ENCODE measurements around the gene NEUROD1.

NEUROD1 gene

GRCh38 chr2:181678861-181679543, 1.3 kb downstream of the NEUROD1 start:
- no peak overlapping the region for H2AFZ ChIP-seq (ENCODE audit: low read length, unreplicated experiment)
- H3K27me3 ChIP-seq (ENCODE audit: insufficient read depth, low read length) = peaks cover 96% of the 10 kb centered on the region
- H3K4me3 ChIP-seq (ENCODE audit: low read depth, low read length) = no peak overlapping the region
- H3K4me1 ChIP-seq (ENCODE audit: control insufficient read depth, insufficient read depth, low read length, unreplicated experiment) = peaks cover 3% of the 10 kb centered on the region
- H3K27ac ChIP-seq (ENCODE audit: low read depth, low read length) = no peak overlapping the region
- H3K79me2 ChIP-seq (ENCODE audit: control insufficient read depth, insufficient read depth, low read length, unreplicated experiment) = no peaks in the 10 kb centered on the region
- no peaks in the 10 kb centered on the region for H3K36me3 ChIP-seq (ENCODE audit: insufficient read depth, low read length)

DNA sequence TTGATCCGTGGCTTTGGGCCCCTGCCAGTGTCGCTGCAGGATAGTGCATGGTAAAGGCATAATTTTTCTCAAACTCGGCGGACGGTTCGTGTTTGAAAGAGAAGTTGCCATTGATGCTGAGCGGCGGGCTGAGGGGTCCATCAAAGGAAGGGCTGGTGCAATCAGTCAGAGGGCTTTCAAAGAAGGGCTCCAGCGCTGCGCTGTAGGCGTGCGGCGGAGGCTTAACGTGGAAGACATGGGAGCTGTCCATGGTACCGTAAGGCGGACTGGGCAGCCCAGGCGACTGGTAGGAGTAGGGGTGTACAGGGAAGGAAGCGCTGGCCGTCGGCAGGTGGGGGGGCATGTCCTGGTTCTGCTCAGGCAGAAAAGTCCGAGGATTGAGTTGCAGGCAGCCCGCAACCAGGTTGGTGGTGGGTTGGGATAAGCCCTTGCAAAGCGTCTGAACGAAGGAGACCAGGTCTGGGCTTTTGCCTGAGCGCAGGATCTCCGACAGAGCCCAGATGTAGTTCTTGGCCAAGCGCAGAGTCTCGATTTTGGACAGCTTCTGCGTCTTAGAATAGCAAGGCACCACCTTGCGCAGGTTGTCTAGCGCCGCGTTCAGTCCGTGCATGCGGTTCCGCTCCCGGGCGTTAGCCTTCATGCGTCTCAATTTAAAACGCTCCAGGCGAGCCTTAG, 2.3 kb downstream of the NEUROD1 start:
- Histone ChIP-seq H3K36me3 (ENCODE audit: insufficient read depth, low read length) (no peaks in the 10 kb centered on the region), H3K4me1 (ENCODE audit: control insufficient read depth, insufficient read depth, low read length, unreplicated experiment) (peaks cover 3% of the 10 kb centered on the region), H3K4me3 (ENCODE audit: low read depth, low read length) (no peak overlapping the region), H2AFZ (ENCODE audit: low read length, unreplicated experiment) (no peak overlapping the region), H3K79me2 (ENCODE audit: control insufficient read depth, insufficient read depth, low read length, unreplicated experiment) (no peaks in the 10 kb centered on the region), H3K27me3 (ENCODE audit: insufficient read depth, low read length) (peaks cover 96% of the 10 kb centered on the region), H3K27ac (ENCODE audit: low read depth, low read length) (no peak overlapping the region)

GRCh38 chr2:181675254-181675653, 5.1 kb downstream of the NEUROD1 start:
- Histone ChIP-seq H3K4me1 (ENCODE audit: control insufficient read depth, insufficient read depth, low read length, unreplicated experiment) (no peaks in the 10 kb centered on the region), H3K27me3 (ENCODE audit: insufficient read depth, low read length) (peaks cover 92% of the 10 kb centered on the region), H3K27ac (ENCODE audit: low read depth, low read length) (no peak overlapping the region), H3K36me3 (ENCODE audit: insufficient read depth, low read length) (no peaks in the 10 kb centered on the region), H3K79me2 (ENCODE audit: control insufficient read depth, insufficient read depth, low read length, unreplicated experiment) (no peaks in the 10 kb centered on the region), H3K4me3 (ENCODE audit: low read depth, low read length) (no peak overlapping the region), H2AFZ (ENCODE audit: low read length, unreplicated experiment) (no peak overlapping the region)

DNA sequence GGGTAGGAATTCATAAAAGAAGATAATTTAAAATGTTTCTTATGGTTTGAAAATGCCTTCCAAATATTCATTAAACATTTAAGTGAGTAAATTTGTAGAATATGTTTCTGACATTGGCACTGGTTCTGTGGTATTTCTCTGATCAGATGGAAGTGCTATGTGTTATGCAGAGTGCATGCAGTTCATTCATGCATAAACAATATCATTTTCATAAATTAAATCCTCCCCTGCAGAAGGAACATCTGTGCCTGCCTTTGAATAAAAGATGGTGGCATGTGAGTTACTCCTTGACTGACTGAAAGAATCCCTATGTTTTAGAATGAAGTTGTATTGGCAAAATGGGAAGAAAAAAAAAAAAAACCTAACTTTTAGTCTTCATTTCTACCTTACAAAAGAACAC, 5.9 kb downstream of the NEUROD1 start:
- Histone ChIP-seq H3K4me3 (ENCODE audit: low read depth, low read length) (no peak overlapping the region), H2AFZ (ENCODE audit: low read length, unreplicated experiment) (no peak overlapping the region), H3K36me3 (ENCODE audit: insufficient read depth, low read length) (no peaks in the 10 kb centered on the region), H3K27me3 (ENCODE audit: insufficient read depth, low read length) (peaks cover 92% of the 10 kb centered on the region), H3K79me2 (ENCODE audit: control insufficient read depth, insufficient read depth, low read length, unreplicated experiment) (no peaks in the 10 kb centered on the region), H3K4me1 (ENCODE audit: control insufficient read depth, insufficient read depth, low read length, unreplicated experiment) (no peaks in the 10 kb centered on the region), H3K27ac (ENCODE audit: low read depth, low read length) (no peak overlapping the region)

DNA sequence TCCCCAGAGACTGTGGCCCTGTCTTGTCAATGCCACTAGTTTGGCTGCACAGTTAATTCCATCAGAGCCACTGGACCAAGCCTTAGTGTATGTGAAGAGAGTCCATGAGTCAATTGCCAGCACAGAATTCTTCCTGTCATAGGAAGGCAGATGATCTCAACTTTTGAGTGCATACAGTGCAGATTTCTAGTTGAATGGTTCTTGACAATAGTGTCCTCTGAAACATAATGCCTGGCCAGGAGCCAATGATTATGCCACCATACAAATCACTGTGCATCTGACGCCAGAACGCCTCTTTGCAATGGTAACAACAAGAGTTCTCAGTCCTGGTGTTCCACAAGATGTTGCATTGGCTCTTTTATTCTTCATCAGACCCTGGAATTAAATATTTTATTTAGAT, 7.1 kb downstream of the NEUROD1 start:
- no peak overlapping the region for H2AFZ ChIP-seq (ENCODE audit: low read length, unreplicated experiment)

DNA sequence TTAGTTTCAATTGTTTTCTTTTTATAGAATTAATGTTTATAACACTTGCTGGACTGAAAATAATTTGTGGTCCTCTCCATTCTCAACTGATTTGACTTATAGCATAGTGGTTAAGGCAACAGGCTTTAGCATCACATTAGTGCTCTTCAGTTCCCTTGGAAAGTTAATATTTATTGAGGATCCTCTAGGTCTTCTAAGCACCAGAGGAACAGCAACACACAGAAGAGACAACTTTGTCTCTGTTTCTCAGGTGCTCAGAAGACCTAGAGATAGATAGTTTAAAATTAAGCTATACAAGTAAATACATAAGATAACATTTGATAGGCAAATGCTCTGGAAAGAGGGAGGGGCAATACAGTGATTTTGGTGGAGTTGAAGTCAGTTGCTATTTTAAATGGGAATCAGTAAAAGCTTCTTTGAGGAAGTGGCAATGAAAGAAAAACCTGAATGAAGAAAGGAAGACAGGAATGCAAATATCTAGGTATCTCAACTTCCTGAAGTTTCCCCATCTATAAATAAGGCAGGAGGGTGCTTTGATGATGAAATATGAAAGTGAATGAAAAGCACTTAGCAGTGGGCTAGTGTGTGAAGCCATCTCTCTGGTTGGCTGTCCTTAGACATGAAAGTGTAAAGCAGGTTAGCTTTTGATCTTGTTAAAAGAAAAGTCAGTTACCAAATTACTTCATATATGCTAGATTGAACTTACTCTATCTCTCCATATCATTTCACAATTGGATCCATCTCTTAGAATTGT, 7.9 kb downstream of the NEUROD1 start:
- Histone ChIP-seq H3K4me1 (ENCODE audit: control insufficient read depth, insufficient read depth, low read length, unreplicated experiment) (no peaks in the 10 kb centered on the region), H3K27ac (ENCODE audit: low read depth, low read length) (no peak overlapping the region), H3K27me3 (ENCODE audit: insufficient read depth, low read length) (peaks cover 91% of the 10 kb centered on the region), H3K4me3 (ENCODE audit: low read depth, low read length) (no peak overlapping the region), H3K36me3 (ENCODE audit: insufficient read depth, low read length) (no peaks in the 10 kb centered on the region), H2AFZ (ENCODE audit: low read length, unreplicated experiment) (no peak overlapping the region), H3K79me2 (ENCODE audit: control insufficient read depth, insufficient read depth, low read length, unreplicated experiment) (no peaks in the 10 kb centered on the region)

More for the DNA sequence above, 7.1 kb downstream of the NEUROD1 start:
- Histone ChIP-seq H3K4me3 (ENCODE audit: low read depth, low read length) (no peak overlapping the region), H3K36me3 (ENCODE audit: insufficient read depth, low read length) (no peaks in the 10 kb centered on the region), H3K4me1 (ENCODE audit: control insufficient read depth, insufficient read depth, low read length, unreplicated experiment) (no peaks in the 10 kb centered on the region), H3K27me3 (ENCODE audit: insufficient read depth, low read length) (peaks cover 92% of the 10 kb centered on the region), H3K27ac (ENCODE audit: low read depth, low read length) (no peak overlapping the region), H3K79me2 (ENCODE audit: control insufficient read depth, insufficient read depth, low read length, unreplicated experiment) (no peaks in the 10 kb centered on the region)

- peaks cover 95% of the 10 kb centered on the region for H3K27me3 ChIP-seq (ENCODE audit: insufficient read depth, low read length)
- H3K4me3 ChIP-seq (ENCODE audit: low read depth, low read length) = no peak overlapping the region
These were observed 9.7 kb downstream of the NEUROD1 start for GRCh38 chr2:181670632-181671031.

GRCh38 chr2:181667234-181667633, 13.1 kb downstream of the NEUROD1 start:
- H3K36me3 ChIP-seq (ENCODE audit: insufficient read depth, low read length) = no peaks in the 10 kb centered on the region
- peaks cover 73% of the 10 kb centered on the region for H3K27me3 ChIP-seq (ENCODE audit: insufficient read depth, low read length)
- no peak overlapping the region for H3K4me3 ChIP-seq (ENCODE audit: low read depth, low read length)
- H3K79me2 ChIP-seq (ENCODE audit: control insufficient read depth, insufficient read depth, low read length, unreplicated experiment) = no peaks in the 10 kb centered on the region
- no peak overlapping the region for H3K27ac ChIP-seq (ENCODE audit: low read depth, low read length)
- H2AFZ ChIP-seq (ENCODE audit: low read length, unreplicated experiment) = no peak overlapping the region
- H3K4me1 ChIP-seq (ENCODE audit: control insufficient read depth, insufficient read depth, low read length, unreplicated experiment) = no peaks in the 10 kb centered on the region

More at GRCh38 chr2:181670632-181671031, 9.7 kb downstream of the NEUROD1 start:
- H3K36me3 ChIP-seq (ENCODE audit: insufficient read depth, low read length) = no peaks in the 10 kb centered on the region
- no peaks in the 10 kb centered on the region for H3K79me2 ChIP-seq (ENCODE audit: control insufficient read depth, insufficient read depth, low read length, unreplicated experiment)
- H3K4me1 ChIP-seq (ENCODE audit: control insufficient read depth, insufficient read depth, low read length, unreplicated experiment) = no peaks in the 10 kb centered on the region
- H3K27ac ChIP-seq (ENCODE audit: low read depth, low read length) = no peak overlapping the region
- no peak overlapping the region for H2AFZ ChIP-seq (ENCODE audit: low read length, unreplicated experiment)

GRCh38 chr2:181662287-181662686, 18.0 kb downstream of the NEUROD1 start:
- no peaks in the 10 kb centered on the region for H3K36me3 ChIP-seq (ENCODE audit: insufficient read depth, low read length)
- H3K27ac ChIP-seq (ENCODE audit: low read depth, low read length) = no peak overlapping the region
- no peak overlapping the region for H3K4me3 ChIP-seq (ENCODE audit: low read depth, low read length)
- no peak overlapping the region for H2AFZ ChIP-seq (ENCODE audit: low read length, unreplicated experiment)
- H3K4me1 ChIP-seq (ENCODE audit: control insufficient read depth, insufficient read depth, low read length, unreplicated experiment) = no peaks in the 10 kb centered on the region
- peaks cover 70% of the 10 kb centered on the region for H3K27me3 ChIP-seq (ENCODE audit: insufficient read depth, low read length)
- H3K79me2 ChIP-seq (ENCODE audit: control insufficient read depth, insufficient read depth, low read length, unreplicated experiment) = no peaks in the 10 kb centered on the region

GRCh38 chr2:181660181-181660580, 20.1 kb downstream of the NEUROD1 start:
- H2AFZ ChIP-seq (ENCODE audit: low read length, unreplicated experiment) = no peak overlapping the region
- no peak overlapping the region for H3K4me3 ChIP-seq (ENCODE audit: low read depth, low read length)
- H3K27me3 ChIP-seq (ENCODE audit: insufficient read depth, low read length) = peaks cover 62% of the 10 kb centered on the region
- no peaks in the 10 kb centered on the region for H3K36me3 ChIP-seq (ENCODE audit: insufficient read depth, low read length)
- no peaks in the 10 kb centered on the region for H3K79me2 ChIP-seq (ENCODE audit: control insufficient read depth, insufficient read depth, low read length, unreplicated experiment)
- peaks cover 4% of the 10 kb centered on the region for H3K4me1 ChIP-seq (ENCODE audit: control insufficient read depth, insufficient read depth, low read length, unreplicated experiment)
- no peak overlapping the region for H3K27ac ChIP-seq (ENCODE audit: low read depth, low read length)
